Left renal pelvis (tissue), 4 donors: ENCODE results near the gene KCTD1. TPM values are rescaled to one million over a fixed set of nuclear protein-coding genes. Genes with fewer than 3 reads are reported as not detected.
"Not testable (repeated sequence)": the region's sequence is repeated elsewhere in the genome, so short reads cannot be mapped to it uniquely, and the experiment has no call there.

ENCODE experiments used
- DNase-seq, 4 donors: peaks; one replicate each; pipeline ENCODE4 v3.0.0-alpha.2; 2013; ENCODE audit warnings: low read depth in 4 of 4, low spot score in 3 of 4
- polyA plus RNA-seq, 4 donors: library from polyadenylated mRNA; unstranded; fragments of 120-200 nt; gene quantifications; one replicate each; pipeline ENCODE4 v1.2.1, GENCODE V29; 2013; ENCODE audit not compliant: insufficient read length in 4 of 4

Gene KCTD1
- polyA plus RNA-seq, 4 donors: 31.0 to 75.6 (median 69.1) TPM

- DNase-seq: no peak
These were observed 86.9 kb downstream of the KCTD1 start for GRCh38 chr18:26461405-26461804.

GRCh38 chr18:26460449-26461091, 87.8 kb downstream of the KCTD1 start:
- DNase-seq: no peak

GRCh38 chr18:26459884-26460283, 88.5 kb downstream of the KCTD1 start:
- no peak for DNase-seq

- no peak for DNase-seq
These were observed 89.0 kb downstream of the KCTD1 start for GRCh38 chr18:26459340-26459739.

- DNase-seq: no peak
These were observed 89.7 kb downstream of the KCTD1 start for GRCh38 chr18:26458526-26459232.

- DNase-seq: no peak
These were observed 90.6 kb downstream of the KCTD1 start for GRCh38 chr18:26457611-26458353.

- no peak for DNase-seq
These were observed 91.2 kb downstream of the KCTD1 start for GRCh38 chr18:26457195-26457594.

GRCh38 chr18:26456070-26456491, 92.3 kb downstream of the KCTD1 start:
- no peak for DNase-seq

GRCh38 chr18:26455639-26456038, 92.7 kb downstream of the KCTD1 start:
- no peak for DNase-seq

- DNase-seq: no peak
These were observed 93.7 kb downstream of the KCTD1 start for GRCh38 chr18:26454616-26455015.

- no peak for DNase-seq
These were observed 94.2 kb downstream of the KCTD1 start for GRCh38 chr18:26454192-26454591.

GRCh38 chr18:26453386-26453901, 94.9 kb downstream of the KCTD1 start:
- DNase-seq: no peak

GRCh38 chr18:26450989-26451682, 97.2 kb downstream of the KCTD1 start:
- DNase-seq: no peak

GRCh38 chr18:26448714-26449159, 99.6 kb downstream of the KCTD1 start:
- DNase-seq: no peak

- DNase-seq: no peak
These were observed 104.5 kb downstream of the KCTD1 start for GRCh38 chr18:26443853-26444252.

GRCh38 chr18:26442126-26442525, 106.2 kb downstream of the KCTD1 start:
- no peak for DNase-seq

- DNase-seq: no peak
These were observed 107.7 kb downstream of the KCTD1 start for GRCh38 chr18:26440644-26441043.

GRCh38 chr18:26439537-26439936, 108.8 kb downstream of the KCTD1 start:
- no peak for DNase-seq

- DNase-seq: no peak
These were observed 109.4 kb downstream of the KCTD1 start for GRCh38 chr18:26438980-26439379.

- not testable (repeated sequence) for DNase-seq
These were observed 110.7 kb downstream of the KCTD1 start for GRCh38 chr18:26437634-26438033.
